HEK293 (cell line): ENCODE results near the gene MED17.

Experiments
- CTCF ChIA-PET: fragments of 350-600 bp; formaldehyde crosslinking; extraction: SDS; loops from one replicate; lab custom pipeline; 2021; ENCODE audit warnings: antibody characterized with exemption; lab: Yijun Ruan, JAX
- POLR2A ChIA-PET: fragments of 300-600 bp; formaldehyde crosslinking; extraction: SDS; loops from one replicate; lab custom pipeline; 2020; ENCODE audit warnings: antibody characterized with exemption, inconsistent platforms; lab: Yijun Ruan, JAX
- H3K27ac ChIP-seq: fragments of 200-500 bp; sonication (Bioruptor generic); 2 replicates; pipeline ENCODE4 v1.5.1; 2014; ENCODE audit warnings: low read depth, low read length, control low read depth, inconsistent platforms; ENCODE audit errors: extremely low read depth
- H3K36me3 ChIP-seq, 2 experiments: fragments of 200-500 bp in 1 of 2; sonication (Bioruptor generic) in 1 of 2; 1 replicate in 1 of 2; 2 replicates in 1 of 2; pipeline ENCODE4 v1.5.1; 2014 to 2017; ENCODE audit warnings: inconsistent platforms in 2 of 2, low read length in 2 of 2; ENCODE audit not compliant: control insufficient read depth in 2 of 2, insufficient read depth in 1 of 2
- H3K4me1 ChIP-seq: fragments of 200-500 bp; sonication (Bioruptor generic); 2 replicates; pipeline ENCODE4 v1.5.1; 2014; ENCODE audit warnings: mild to moderate bottlenecking, low read length, inconsistent platforms; ENCODE audit not compliant: control insufficient read depth, insufficient read depth
- H3K4me3 ChIP-seq: 2 replicates; pipeline ENCODE4 v1.5.1; 2011; ENCODE audit warnings: low read depth, mild to moderate bottlenecking, control low read depth, low read length, moderate library complexity
- H3K9me3 ChIP-seq: fragments of 200-500 bp; sonication (Bioruptor generic); 2 replicates; pipeline ENCODE4 v1.5.1; 2014; ENCODE audit warnings: low read depth, low read length, inconsistent platforms; ENCODE audit not compliant: control insufficient read depth, insufficient read depth
- BCL11A ChIP-seq: fragments of 450-650 bp; formaldehyde crosslinking; IDR thresholded peaks from 2 replicates; pipeline ENCODE4 v1.5.1; 2016; ENCODE audit warnings: low read depth, missing biosample characterization, missing genetic modification characterization
- KLF8 ChIP-seq: fragments of 450-650 bp; formaldehyde crosslinking; IDR thresholded peaks from 2 replicates; pipeline ENCODE4 v1.5.1; 2016; ENCODE audit warnings: missing biosample characterization, missing genetic modification characterization
- OSR2 ChIP-seq: fragments of 450-650 bp; formaldehyde crosslinking; IDR thresholded peaks from 2 replicates; pipeline ENCODE4 v1.5.1; 2016; ENCODE audit warnings: missing biosample characterization, missing genetic modification characterization
- PRDM10 ChIP-seq: fragments of 450-650 bp; formaldehyde crosslinking; IDR thresholded peaks from 2 replicates; pipeline ENCODE4 v1.5.1; 2016; ENCODE audit warnings: missing biosample characterization, missing genetic modification characterization
- SALL2 ChIP-seq: fragments of 450-650 bp; formaldehyde crosslinking; IDR thresholded peaks from 2 replicates; pipeline ENCODE4 v1.5.0; 2017; ENCODE audit warnings: missing biosample characterization, mild to moderate bottlenecking, missing genetic modification characterization, borderline replicate concordance
- SP7 ChIP-seq: fragments of 450-650 bp; formaldehyde crosslinking; IDR thresholded peaks from 2 replicates; pipeline ENCODE4 v1.5.1; 2016; ENCODE audit warnings: missing biosample characterization, missing genetic modification characterization
- WT1 ChIP-seq: fragments of 450-650 bp; formaldehyde crosslinking; IDR thresholded peaks from 2 replicates; pipeline ENCODE4 v1.5.1; 2016; ENCODE audit warnings: missing biosample characterization, missing genetic modification characterization
- ZBTB20 ChIP-seq: fragments of 450-650 bp; formaldehyde crosslinking; IDR thresholded peaks from 2 replicates; pipeline ENCODE4 v1.5.1; 2016; ENCODE audit warnings: missing biosample characterization, missing genetic modification characterization
- ZBTB6 ChIP-seq: fragments of 450-650 bp; formaldehyde crosslinking; IDR thresholded peaks from 2 replicates; pipeline ENCODE4 v1.5.1; 2017; ENCODE audit warnings: missing biosample characterization, missing genetic modification characterization
- ZFP37 ChIP-seq: fragments of 450-650 bp; formaldehyde crosslinking; IDR thresholded peaks from 2 replicates; pipeline ENCODE4 v1.5.1; 2016; ENCODE audit warnings: missing biosample characterization, missing genetic modification characterization
- ZNF146 ChIP-seq: fragments of 450-650 bp; formaldehyde crosslinking; IDR thresholded peaks from 2 replicates; pipeline ENCODE4 v1.5.1; 2016; ENCODE audit warnings: missing biosample characterization, missing genetic modification characterization
- ZNF266 ChIP-seq: fragments of 450-650 bp; formaldehyde crosslinking; IDR thresholded peaks from 2 replicates; pipeline ENCODE4 v1.5.1; 2016; ENCODE audit warnings: missing biosample characterization, missing genetic modification characterization, low read depth
- ZNF280D ChIP-seq: fragments of 450-650 bp; formaldehyde crosslinking; IDR thresholded peaks from 2 replicates; pipeline ENCODE4 v1.5.1; 2016; ENCODE audit warnings: missing biosample characterization, missing genetic modification characterization
- ZNF311 ChIP-seq: fragments of 450-650 bp; formaldehyde crosslinking; IDR thresholded peaks from 2 replicates; pipeline ENCODE4 v1.5.1; 2017; ENCODE audit warnings: missing biosample characterization, missing genetic modification characterization, borderline replicate concordance
- ZNF335 ChIP-seq: fragments of 450-650 bp; formaldehyde crosslinking; conservative IDR thresholded peaks from 2 replicates; pipeline ENCODE4 v1.5.1; 2016; ENCODE audit warnings: missing biosample characterization, missing genetic modification characterization
- ZNF416 ChIP-seq: fragments of 450-650 bp; formaldehyde crosslinking; IDR thresholded peaks from 2 replicates; pipeline ENCODE4 v1.5.1; 2016; ENCODE audit warnings: missing biosample characterization, missing genetic modification characterization
- ZNF473 ChIP-seq: fragments of 450-650 bp; formaldehyde crosslinking; IDR thresholded peaks from 2 replicates; pipeline ENCODE4 v1.5.1; 2017; ENCODE audit warnings: missing biosample characterization, missing genetic modification characterization
- ZNF488 ChIP-seq: fragments of 450-650 bp; formaldehyde crosslinking; IDR thresholded peaks from 2 replicates; pipeline ENCODE4 v1.5.1; 2016; ENCODE audit warnings: missing biosample characterization, missing genetic modification characterization
- ZNF548 ChIP-seq: fragments of 450-650 bp; formaldehyde crosslinking; IDR thresholded peaks from 2 replicates; pipeline ENCODE4 v1.5.1; 2016; ENCODE audit warnings: missing biosample characterization, missing genetic modification characterization
- ZNF555 ChIP-seq: fragments of 450-650 bp; formaldehyde crosslinking; conservative IDR thresholded peaks from 2 replicates; pipeline ENCODE4 v1.5.1; 2017; ENCODE audit warnings: missing biosample characterization, mild to moderate bottlenecking, missing genetic modification characterization, inconsistent platforms
- ZNF596 ChIP-seq: fragments of 450-650 bp; IDR thresholded peaks from 2 replicates; pipeline ENCODE4 v1.5.0; 2018; ENCODE audit warnings: missing biosample characterization, mild to moderate bottlenecking, missing genetic modification characterization, moderate library complexity
- ZNF629 ChIP-seq: fragments of 450-650 bp; formaldehyde crosslinking; IDR thresholded peaks from 2 replicates; pipeline ENCODE4 v1.5.1; 2017; ENCODE audit warnings: missing biosample characterization, missing genetic modification characterization
- ZNF654 ChIP-seq: fragments of 450-650 bp; formaldehyde crosslinking; IDR thresholded peaks from 2 replicates; pipeline ENCODE4 v1.5.1; 2016; ENCODE audit warnings: low read depth, missing biosample characterization, missing genetic modification characterization
- ZNF658 ChIP-seq: fragments of 450-650 bp; formaldehyde crosslinking; IDR thresholded peaks from 2 replicates; pipeline ENCODE4; 2016; ENCODE audit warnings: missing biosample characterization, missing genetic modification characterization
- ZNF704 ChIP-seq: fragments of 450-650 bp; formaldehyde crosslinking; IDR thresholded peaks from 2 replicates; pipeline ENCODE4 v1.5.1; 2016; ENCODE audit warnings: missing biosample characterization, missing genetic modification characterization
- ZSCAN16 ChIP-seq: fragments of 450-650 bp; formaldehyde crosslinking; IDR thresholded peaks from 2 replicates; pipeline ENCODE4 v1.5.1; 2016; ENCODE audit warnings: missing biosample characterization, missing genetic modification characterization

The MED17 gene

GRCh38 chr11:93741882-93742226, 42.2 kb upstream of the MED17 start (continued):
- peak; percentile 90 for TF ChIP-seq PRDM10 (tag by site-specific recombination)
- TF ChIP-seq ZNF266, result no peak
- peak; percentile 67 for TF ChIP-seq ZNF335 (tag by site-specific recombination)
- no peak for TF ChIP-seq ZNF658
- TF ChIP-seq ZNF416 (tag by site-specific recombination), result no peak
- TF ChIP-seq, all 188 proteins: peak for 9

- no peak overlapping the region for H3K4me3 ChIP-seq
- H3K36me3 ChIP-seq, result peaks cover 0 to 26% of the 10 kb centered on the region in 2 experiments; a peak in 2 of 3 replicates
- no peaks in the 10 kb centered on the region for H3K4me1 ChIP-seq
- CTCF ChIA-PET, result interaction anchor here (0.5 kb wide), 1 partner anchor 1077 kb away, joined by 5 read pairs; no protein-coding TSS in a partner anchor
- POLR2A ChIA-PET, result interaction anchor here (5.6 kb wide), 1 partner anchor 39 kb away, joined by 149 read pairs; the partner anchor contains the start of gene MED17
- H3K9me3 ChIP-seq, result no peaks in the 10 kb centered on the region
- TF ChIP-seq ZNF488 (tag by site-specific recombination) (no peak), ZSCAN16 (tag by site-specific recombination) (no peak), SP7 (tag by site-specific recombination) (no peak), ZBTB6 (tag by site-specific recombination) (0 out of 2 replicates have a peak, but pooled peaks have one; percentile 40), BCL11A (tag by site-specific recombination) (no peak)
- H3K27ac ChIP-seq, result no peak overlapping the region
Observed at GRCh38 chr11:93743291-93743690, 40.8 kb upstream of the MED17 start.

- ChIA-PET CTCF (no interaction called here), POLR2A (no interaction called here)
- Histone ChIP-seq H3K27ac (no peak overlapping the region), H3K9me3 (no peaks in the 10 kb centered on the region), H3K36me3 (peaks cover 0 to 13% of the 10 kb centered on the region in 2 experiments; a peak in 2 of 3 replicates), H3K4me1 (no peaks in the 10 kb centered on the region), H3K4me3 (no peak overlapping the region)
- TF ChIP-seq ZNF555 (tag by site-specific recombination) (no peak), ZBTB20 (tag by site-specific recombination) (no peak), ZNF704 (no peak), ZNF654 (tag by site-specific recombination) (no peak), ZNF596 (tag by site-specific recombination) (no peak), ZNF146 (tag by site-specific recombination) (no peak), ZNF548 (tag by site-specific recombination) (no peak), SALL2 (tag by site-specific recombination) (no peak), ZNF629 (tag by site-specific recombination) (no peak), OSR2 (tag by site-specific recombination) (no peak), ZFP37 (tag by site-specific recombination) (no peak), ZNF311 (no peak), ZNF280D (tag by site-specific recombination) (no peak), ZNF473 (tag by site-specific recombination) (no peak), KLF8 (no peak), WT1 (tag by site-specific recombination) (no peak), ZNF335 (tag by site-specific recombination) (no peak)
Observed at GRCh38 chr11:93744669-93745004, 39.4 kb upstream of the MED17 start.
